Mucosa of descending colon (tissue), 3 donors: ENCODE results near the gene THADA. TPM values are rescaled to one million over a fixed set of nuclear protein-coding genes. Genes with fewer than 3 reads are reported as not detected.

ENCODE experiments used
- ATAC-seq: fragments of 200-7000 bp; cut with Tn5 transposase; one replicate; pipeline ENCODE4 v1.9.1; 2020; ENCODE audit warnings: mild to moderate bottlenecking, moderate library complexity
- DNase-seq, 3 donors: peaks; one replicate each; pipeline ENCODE4 v3.0.0-alpha.2; 2020
- H3K36me3 ChIP-seq: fragments of 200-600 bp; one replicate; pipeline ENCODE4 v1.8.0; 2021; ENCODE audit warnings: low read depth, mild to moderate bottlenecking
- H3K4me1 ChIP-seq: fragments of 200-600 bp; one replicate; pipeline ENCODE4 v1.8.0; 2021; ENCODE audit warnings: low read depth, mild to moderate bottlenecking
- H3K4me3 ChIP-seq: fragments of 200-600 bp; one replicate; pipeline ENCODE4 v1.8.0; 2021; ENCODE audit warnings: mild to moderate bottlenecking
- H3K9me3 ChIP-seq: fragments of 200-600 bp; one replicate; pipeline ENCODE4 v1.8.0; 2021; ENCODE audit warnings: mild to moderate bottlenecking
- intact Hi-C, 2 donors: fragments of 100-400 bp; cut with DNase I in 1 of 2; cut with micrococcal nuclease in 1 of 2; formaldehyde crosslinking; loops; one replicate each; pipeline versions ENCODE4 v1.11.0 to v1.11.1; 2022; cut with DNase I, micrococcal nuclease
- total RNA-seq, 3 donors: library from RNA; stranded (reverse); fragmentation: NEBNext Ultra II Directional in 2 of 3; extraction: Animal tissue kit (Norgen Biotek cat#: 25700) in 2 of 3; gene quantifications; one replicate each; pipeline versions ENCODE4 v1.2.1 to v1.2.4, GENCODE V29; 2021 to 2023
- TF ChIP-seq, protein P1 (sequence below): fragments of 200-600 bp; IDR thresholded peaks from one replicate; pipeline ENCODE4 v1.8.0; 2022; ENCODE audit warnings: antibody characterized with exemption, mild to moderate bottlenecking
- donor health status: DM: no; HTN: no; CAD: no; lungs with moderate emphysema.
- donor health status: DM: no; HTN: no; CAD: no.
- donor health status: DM: no; HTN: yes; CAD: no.

Gene THADA
- total RNA-seq, 3 donors from 2014 or later: 20.1 to 26.7 (median 25.3) TPM

DNA sequence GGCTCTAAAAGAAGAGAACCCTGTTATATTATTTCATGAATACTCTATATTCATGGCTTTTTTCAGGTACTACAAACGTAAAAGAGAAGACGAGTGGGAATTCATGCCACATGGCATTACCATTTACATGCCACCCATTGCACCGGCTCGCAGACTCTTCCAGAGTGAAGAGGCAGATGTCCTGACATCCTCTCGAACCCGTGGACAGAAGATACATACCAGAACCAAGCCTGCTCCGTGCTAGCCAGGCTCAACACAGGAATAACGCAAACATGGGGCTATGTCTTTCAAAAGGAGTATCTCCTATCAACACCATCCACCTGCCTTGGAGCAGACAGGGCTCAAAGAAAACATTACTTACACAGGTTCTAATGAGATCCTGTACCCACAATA, 168.8 kb downstream of the THADA start:
- ATAC-seq: no peak
- TF ChIP-seq, protein P1, sequence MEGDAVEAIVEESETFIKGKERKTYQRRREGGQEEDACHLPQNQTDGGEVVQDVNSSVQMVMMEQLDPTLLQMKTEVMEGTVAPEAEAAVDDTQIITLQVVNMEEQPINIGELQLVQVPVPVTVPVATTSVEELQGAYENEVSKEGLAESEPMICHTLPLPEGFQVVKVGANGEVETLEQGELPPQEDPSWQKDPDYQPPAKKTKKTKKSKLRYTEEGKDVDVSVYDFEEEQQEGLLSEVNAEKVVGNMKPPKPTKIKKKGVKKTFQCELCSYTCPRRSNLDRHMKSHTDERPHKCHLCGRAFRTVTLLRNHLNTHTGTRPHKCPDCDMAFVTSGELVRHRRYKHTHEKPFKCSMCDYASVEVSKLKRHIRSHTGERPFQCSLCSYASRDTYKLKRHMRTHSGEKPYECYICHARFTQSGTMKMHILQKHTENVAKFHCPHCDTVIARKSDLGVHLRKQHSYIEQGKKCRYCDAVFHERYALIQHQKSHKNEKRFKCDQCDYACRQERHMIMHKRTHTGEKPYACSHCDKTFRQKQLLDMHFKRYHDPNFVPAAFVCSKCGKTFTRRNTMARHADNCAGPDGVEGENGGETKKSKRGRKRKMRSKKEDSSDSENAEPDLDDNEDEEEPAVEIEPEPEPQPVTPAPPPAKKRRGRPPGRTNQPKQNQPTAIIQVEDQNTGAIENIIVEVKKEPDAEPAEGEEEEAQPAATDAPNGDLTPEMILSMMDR: no peak
- intact Hi-C loops: no loop called here
- H3K9me3 ChIP-seq: no peaks in the 10 kb centered on the region
- peaks cover 22% of the 10 kb centered on the region for H3K4me1 ChIP-seq
- H3K4me3 ChIP-seq: no peak overlapping the region
- DNase-seq: no peak
- no peaks in the 10 kb centered on the region for H3K36me3 ChIP-seq

DNA sequence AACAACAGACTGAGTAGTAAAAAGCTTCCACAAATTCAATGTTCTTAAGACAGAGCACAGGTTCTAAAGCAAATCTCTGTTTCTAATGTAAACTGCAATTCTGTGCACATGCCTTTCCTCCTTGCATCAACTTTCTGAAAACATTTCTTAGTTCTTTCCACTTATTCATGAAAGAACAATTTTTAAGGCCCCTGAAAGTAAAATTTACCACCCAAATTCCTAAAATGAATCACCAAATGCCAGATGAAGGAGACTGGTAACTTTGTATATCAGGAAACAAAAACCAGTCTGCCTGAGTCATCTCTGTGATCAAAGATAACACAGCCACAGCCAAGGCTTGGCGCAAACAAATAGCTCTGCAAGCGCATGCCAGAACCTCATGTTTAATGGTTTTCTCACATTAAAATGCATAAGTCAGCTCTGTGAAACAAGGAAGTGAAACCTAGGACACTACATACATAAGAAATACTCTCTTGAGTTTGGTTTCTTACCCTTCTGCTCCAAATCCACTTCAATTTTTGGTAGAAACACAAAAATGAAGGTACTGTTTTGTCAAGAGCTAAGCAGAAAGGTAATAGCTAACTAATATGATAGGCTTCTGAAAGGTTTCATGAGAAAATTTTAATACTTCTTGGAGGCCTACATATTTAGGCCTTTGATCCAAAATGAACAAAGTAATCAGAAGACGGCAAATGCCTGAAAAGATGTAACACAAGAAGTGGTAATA, 169.4 kb downstream of the THADA start:
- TF ChIP-seq, protein P1: no peak
- Histone ChIP-seq H3K36me3 (no peaks in the 10 kb centered on the region), H3K4me1 (peaks cover 22% of the 10 kb centered on the region), H3K4me3 (no peak overlapping the region), H3K9me3 (no peaks in the 10 kb centered on the region)
- intact Hi-C loops: no loop called here
- DNase-seq (peak; percentile 62 to 80 (median 62)), ATAC-seq (peak; percentile 97)

DNA sequence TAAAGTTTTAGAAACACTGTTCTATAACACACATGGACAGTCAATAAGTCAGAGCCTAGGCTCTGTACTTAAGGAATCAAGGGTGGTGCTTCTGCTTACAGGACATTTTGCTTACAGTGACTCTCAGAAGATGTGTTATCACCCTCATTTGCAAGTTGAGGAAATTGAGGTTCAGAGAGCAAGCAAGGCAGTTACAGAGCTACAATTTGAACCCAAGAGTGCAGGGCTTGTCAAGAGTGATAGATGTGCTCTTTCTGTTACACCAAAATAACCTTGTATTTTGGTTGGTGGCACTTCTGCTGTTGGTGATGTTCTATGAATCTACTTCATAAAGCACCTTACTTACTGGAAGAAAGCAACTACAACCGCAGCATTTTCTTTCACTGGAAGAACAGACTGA, 170.2 kb downstream of the THADA start:
- intact Hi-C loops: no loop called here

DNA sequence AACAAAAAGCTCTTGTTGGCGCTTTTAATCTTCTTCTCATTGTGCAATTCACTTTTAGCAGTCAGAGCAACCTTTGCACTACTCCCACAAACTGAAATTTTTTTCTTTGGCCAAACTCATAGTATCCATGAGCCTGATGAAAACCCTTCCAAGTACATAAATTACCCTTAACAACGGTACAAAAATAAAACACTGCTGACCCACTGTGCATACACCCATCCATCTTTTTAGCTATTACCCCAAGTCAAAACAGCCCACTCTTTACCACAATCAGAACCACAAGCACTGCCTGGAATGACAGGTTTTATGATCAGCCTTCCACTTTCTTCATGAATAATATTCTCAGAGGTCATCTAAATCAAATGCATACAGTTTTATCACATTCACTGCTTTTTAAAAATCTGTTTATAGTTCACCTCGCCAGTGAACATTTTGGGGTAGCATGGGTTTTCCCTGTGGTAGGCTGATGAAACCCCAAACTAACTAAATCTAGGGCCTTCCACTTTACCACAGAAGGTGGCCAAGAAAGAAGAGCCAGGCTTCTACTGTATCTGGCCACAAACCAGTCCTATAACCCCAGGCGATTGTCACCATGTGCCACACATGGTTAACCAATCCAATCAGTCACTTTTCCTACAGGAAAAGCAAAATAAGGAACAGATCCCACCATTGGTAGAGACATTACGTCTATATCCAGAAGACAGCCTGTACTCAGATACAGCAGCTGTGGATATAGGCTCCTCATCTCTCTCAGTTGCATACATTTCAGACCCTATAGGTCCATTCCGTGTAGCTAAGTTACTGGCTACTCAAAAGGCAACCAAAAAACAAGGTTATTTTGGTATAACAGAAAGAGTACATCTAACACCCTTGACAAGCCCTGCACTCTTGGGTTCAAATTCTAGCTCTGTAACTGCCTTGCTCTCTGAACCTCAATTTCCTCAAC, 171.3 kb downstream of the THADA start:
- H3K9me3 ChIP-seq: no peaks in the 10 kb centered on the region
- peaks cover 22% of the 10 kb centered on the region for H3K4me1 ChIP-seq
- intact Hi-C loops: no loop called here
- no peaks in the 10 kb centered on the region for H3K36me3 ChIP-seq
- no peak overlapping the region for H3K4me3 ChIP-seq
- peak; percentile 59 for ATAC-seq
- TF ChIP-seq, protein P1: no peak
- peak in 1 of 3 donors; percentile 14 for DNase-seq

More for the DNA sequence above, 170.2 kb downstream of the THADA start:
- TF ChIP-seq, protein P1: no peak
- no peaks in the 10 kb centered on the region for H3K36me3 ChIP-seq
- H3K9me3 ChIP-seq: no peaks in the 10 kb centered on the region
- ATAC-seq: no peak
- H3K4me1 ChIP-seq: peaks cover 22% of the 10 kb centered on the region
- DNase-seq: no peak
- H3K4me3 ChIP-seq: no peak overlapping the region

DNA sequence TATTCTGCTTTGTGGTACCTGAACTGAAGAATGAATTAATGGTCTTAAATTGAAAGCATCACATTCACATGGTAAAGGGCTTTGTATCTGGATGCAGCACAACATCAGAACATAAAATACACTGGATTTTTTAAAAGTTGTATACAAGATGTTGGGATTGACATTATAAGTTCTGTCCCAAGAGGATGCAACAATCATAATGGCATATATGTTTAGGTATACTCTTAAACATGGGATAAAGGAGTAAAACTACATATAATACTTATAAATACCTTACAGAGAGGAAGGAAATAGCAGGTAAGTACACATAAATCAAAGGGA, 171.9 kb downstream of the THADA start:
- Histone ChIP-seq H3K36me3 (no peaks in the 10 kb centered on the region), H3K4me3 (no peak overlapping the region), H3K4me1 (peaks cover 22% of the 10 kb centered on the region), H3K9me3 (no peaks in the 10 kb centered on the region)
- no peak for DNase-seq
- no peak for ATAC-seq
- TF ChIP-seq, protein P1: no peak
- intact Hi-C loops: no loop called here
